Measurements from ENCODE around the gene SHANK2. TPM values are rescaled to one million over a fixed set of nuclear protein-coding genes. Genes with fewer than 3 reads are reported as not detected.

The SHANK2 gene
- total RNA-seq, 2 donors from 2014 or later: 22.3 to 49.6 TPM

- no peaks in the 10 kb centered on the region for H3K27me3 Mint-ChIP-seq (ENCODE audit: insufficient read depth)
- Histone ChIP-seq H3K4me1 (ENCODE audit: control insufficient read depth, insufficient read depth, low read length) (no peaks in the 10 kb centered on the region), H3K9ac (ENCODE audit: extremely low read depth, low read length, poor library complexity, severe bottlenecking) (no peak overlapping the region), H3K36me3 (ENCODE audit: control insufficient read depth, insufficient read depth, low read length) (no peaks in the 10 kb centered on the region), H3K4me3 (ENCODE audit: low read length) (no peak overlapping the region), H3K27ac (ENCODE audit: low read depth, low read length) (no peak overlapping the region), H3K9me3 (ENCODE audit: control insufficient read depth, low read length) (no peaks in the 10 kb centered on the region), H3K27me3 (ENCODE audit: control insufficient read depth, insufficient read depth, low read length, poor library complexity, severe bottlenecking) (no peaks in the 10 kb centered on the region)
- peaks cover 45% of the 10 kb centered on the region for H3K36me3 Mint-ChIP-seq (ENCODE audit: low read depth)
- 93 to 94% methylated on average over 6 to 7 of the region's 7 CpGs for WGBS, 2 experiments (ENCODE audit: insufficient coverage in 1 of 2, insufficient read length in 1 of 2)
- DNase-seq: peak; percentile 5
- no peaks in the 10 kb centered on the region for H3K9me3 Mint-ChIP-seq
- no peak overlapping the region for H3K27ac Mint-ChIP-seq
- peaks cover 13% of the 10 kb centered on the region for H3K4me1 Mint-ChIP-seq
- H3K4me3 Mint-ChIP-seq: no peak overlapping the region
- TF ChIP-seq CTCF (conservative IDR thresholded peaks at IDR 0.05): no peak
Observed at GRCh38 chr11:71238941-71239340, 13.4 kb downstream of the SHANK2 start.

DNA sequence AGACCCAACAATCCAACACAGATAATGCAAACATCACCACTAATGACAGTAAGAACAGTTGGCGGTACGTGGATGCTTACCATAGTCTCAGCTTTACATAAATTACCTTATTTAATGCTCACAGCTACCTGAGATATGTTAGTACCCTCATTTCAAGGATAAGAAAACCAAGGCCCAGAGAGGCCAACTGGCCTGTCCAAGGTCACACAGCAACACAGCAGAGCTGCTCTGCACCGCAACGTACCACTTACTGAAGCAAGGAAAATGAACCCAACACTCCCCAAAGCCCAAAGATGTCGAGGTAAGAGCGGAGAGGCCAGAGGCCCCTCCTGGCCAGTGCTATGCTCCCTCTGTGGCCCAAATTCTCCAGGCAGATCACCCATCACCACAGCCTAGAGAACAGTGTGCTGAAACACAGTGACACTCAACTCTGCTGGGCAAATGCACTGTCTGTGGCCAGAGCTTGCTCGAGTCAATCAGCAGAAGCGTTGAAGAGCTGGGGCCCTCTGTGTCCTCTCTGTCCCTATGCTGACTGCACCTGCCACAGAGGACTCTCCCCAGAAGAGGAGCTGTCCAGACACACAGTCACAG is 14.0 kb downstream of the SHANK2 start:
- H3K4me1 Mint-ChIP-seq: peaks cover 12% of the 10 kb centered on the region
- H3K9me3 ChIP-seq (ENCODE audit: control insufficient read depth, low read length): no peaks in the 10 kb centered on the region
- 92 to 93% methylated on average over 4 to 8 of the region's 8 CpGs for WGBS, 2 experiments (ENCODE audit: insufficient coverage in 1 of 2, insufficient read length in 1 of 2)
- no peaks in the 10 kb centered on the region for H3K36me3 ChIP-seq (ENCODE audit: control insufficient read depth, insufficient read depth, low read length)
- peaks cover 45% of the 10 kb centered on the region for H3K36me3 Mint-ChIP-seq (ENCODE audit: low read depth)
- H3K27me3 Mint-ChIP-seq (ENCODE audit: insufficient read depth): no peaks in the 10 kb centered on the region
- no peaks in the 10 kb centered on the region for H3K9me3 Mint-ChIP-seq
- no peaks in the 10 kb centered on the region for H3K27me3 ChIP-seq (ENCODE audit: control insufficient read depth, insufficient read depth, low read length, poor library complexity, severe bottlenecking)
- H3K4me3 ChIP-seq (ENCODE audit: low read length): no peak overlapping the region
- no peak overlapping the region for H3K9ac ChIP-seq (ENCODE audit: extremely low read depth, low read length, poor library complexity, severe bottlenecking)
- peak; percentile 18 for DNase-seq
- H3K4me1 ChIP-seq (ENCODE audit: control insufficient read depth, insufficient read depth, low read length): no peaks in the 10 kb centered on the region
- no peak overlapping the region for H3K27ac Mint-ChIP-seq
- TF ChIP-seq CTCF (conservative IDR thresholded peaks at IDR 0.05): no peak
- no peak overlapping the region for H3K27ac ChIP-seq (ENCODE audit: low read depth, low read length)
- no peak overlapping the region for H3K4me3 Mint-ChIP-seq

DNA sequence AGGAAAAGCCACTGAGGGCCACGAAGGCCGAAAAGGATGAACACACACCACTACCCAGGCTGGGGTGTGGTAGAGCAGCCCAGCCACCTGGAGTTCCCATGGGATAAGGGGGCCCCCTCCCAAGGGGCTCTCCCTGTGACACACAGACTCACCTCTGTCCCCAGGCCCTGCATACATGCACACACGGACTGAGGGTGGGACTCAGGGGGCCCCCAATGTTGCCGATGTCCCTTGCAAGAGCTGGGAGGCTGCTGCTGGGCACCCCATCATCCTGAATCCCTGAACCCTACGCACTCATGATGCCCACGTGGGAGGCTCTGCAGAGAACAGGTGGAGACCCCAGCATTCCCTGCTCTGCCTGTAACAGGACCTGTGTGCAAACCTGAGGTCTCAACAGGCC is 14.5 kb downstream of the SHANK2 start:
- H3K36me3 ChIP-seq (ENCODE audit: control insufficient read depth, insufficient read depth, low read length): no peaks in the 10 kb centered on the region
- no peak overlapping the region for H3K27ac ChIP-seq (ENCODE audit: low read depth, low read length)
- H3K36me3 Mint-ChIP-seq (ENCODE audit: low read depth): peaks cover 43% of the 10 kb centered on the region
- DNase-seq: peak; percentile 33
- no peaks in the 10 kb centered on the region for H3K9me3 ChIP-seq (ENCODE audit: control insufficient read depth, low read length)
- H3K9ac ChIP-seq (ENCODE audit: extremely low read depth, low read length, poor library complexity, severe bottlenecking): no peak overlapping the region
- H3K4me3 ChIP-seq (ENCODE audit: low read length): no peak overlapping the region
- H3K27ac Mint-ChIP-seq: no peak overlapping the region
- H3K4me1 ChIP-seq (ENCODE audit: control insufficient read depth, insufficient read depth, low read length): no peaks in the 10 kb centered on the region
- no peak overlapping the region for H3K4me3 Mint-ChIP-seq
- H3K9me3 Mint-ChIP-seq: no peaks in the 10 kb centered on the region
- no peaks in the 10 kb centered on the region for H3K27me3 Mint-ChIP-seq (ENCODE audit: insufficient read depth)
- H3K27me3 ChIP-seq (ENCODE audit: control insufficient read depth, insufficient read depth, low read length, poor library complexity, severe bottlenecking): no peaks in the 10 kb centered on the region
- TF ChIP-seq CTCF (conservative IDR thresholded peaks at IDR 0.05): no peak
- 90 to 91% methylated on average over 3 to 6 of the region's 6 CpGs for WGBS, 2 experiments (ENCODE audit: insufficient coverage in 1 of 2, insufficient read length in 1 of 2)
- peaks cover 12% of the 10 kb centered on the region for H3K4me1 Mint-ChIP-seq
